ENCODE data around the gene ERN1.

DNA sequence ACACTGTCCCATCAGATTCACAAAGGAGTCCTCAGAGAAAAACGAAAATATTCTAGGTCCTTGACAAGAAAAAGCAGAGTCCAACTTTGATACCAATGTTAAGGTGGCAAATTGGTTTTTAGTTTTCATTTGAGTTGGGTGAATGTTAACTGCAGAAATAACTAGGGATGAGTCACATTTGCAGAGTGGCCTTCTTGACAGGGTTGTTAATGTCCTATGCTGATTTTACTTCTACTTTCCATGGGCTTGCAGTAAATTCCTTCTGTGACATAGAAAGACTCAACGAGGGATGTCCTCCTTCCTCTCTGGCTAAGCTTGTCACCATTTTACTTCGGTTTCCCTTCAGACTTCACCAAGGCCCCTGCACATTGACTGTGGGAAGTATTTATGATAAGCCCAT is 62.3 kb downstream of the ERN1 start:
- TF ChIP-seq POLR2A (IDR thresholded peaks at IDR 0.05) = no peak
- TF ChIP-seq, protein P1, sequence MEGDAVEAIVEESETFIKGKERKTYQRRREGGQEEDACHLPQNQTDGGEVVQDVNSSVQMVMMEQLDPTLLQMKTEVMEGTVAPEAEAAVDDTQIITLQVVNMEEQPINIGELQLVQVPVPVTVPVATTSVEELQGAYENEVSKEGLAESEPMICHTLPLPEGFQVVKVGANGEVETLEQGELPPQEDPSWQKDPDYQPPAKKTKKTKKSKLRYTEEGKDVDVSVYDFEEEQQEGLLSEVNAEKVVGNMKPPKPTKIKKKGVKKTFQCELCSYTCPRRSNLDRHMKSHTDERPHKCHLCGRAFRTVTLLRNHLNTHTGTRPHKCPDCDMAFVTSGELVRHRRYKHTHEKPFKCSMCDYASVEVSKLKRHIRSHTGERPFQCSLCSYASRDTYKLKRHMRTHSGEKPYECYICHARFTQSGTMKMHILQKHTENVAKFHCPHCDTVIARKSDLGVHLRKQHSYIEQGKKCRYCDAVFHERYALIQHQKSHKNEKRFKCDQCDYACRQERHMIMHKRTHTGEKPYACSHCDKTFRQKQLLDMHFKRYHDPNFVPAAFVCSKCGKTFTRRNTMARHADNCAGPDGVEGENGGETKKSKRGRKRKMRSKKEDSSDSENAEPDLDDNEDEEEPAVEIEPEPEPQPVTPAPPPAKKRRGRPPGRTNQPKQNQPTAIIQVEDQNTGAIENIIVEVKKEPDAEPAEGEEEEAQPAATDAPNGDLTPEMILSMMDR (IDR thresholded peaks at IDR 0.05) = no peak

Data from body of pancreas (tissue), 4 donors.